GM12878 (cell line): Measurements from ENCODE around the gene EHBP1. TPM values are rescaled to one million over a fixed set of nuclear protein-coding genes. Genes with fewer than 3 reads are reported as not detected.

Experiments
- ATAC-seq: fragments of 200-7000 bp; cut with Tn5 transposase; 3 replicates; pipeline ENCODE4 v1.9.1; 2020; ENCODE audit warnings: mild to moderate bottlenecking, moderate library complexity
- BruUV-seq: library from RNA; stranded (reverse); fragments of 400-500 nt; replicated peaks from 2 replicates; lab custom pipeline; 2021; lab: Mats Ljungman, UMichigan
- CTCF ChIA-PET: fragments of 300-600 bp; sonication (Branson Sonifier 250); formaldehyde crosslinking; extraction: SDS; loops from one replicate; lab custom pipeline; 2021; ENCODE audit warnings: inconsistent platforms; lab: Yijun Ruan, JAX
- POLR2A ChIA-PET: fragments of 350-600 bp; formaldehyde crosslinking; extraction: SDS; loops from one replicate; lab custom pipeline; 2021; ENCODE audit warnings: inconsistent platforms; lab: Charles Lee
- RAD21 ChIA-PET: fragments of 300-600 bp; sonication (Branson Sonifier 250); formaldehyde crosslinking; loops from one replicate; lab custom pipeline; 2023; ENCODE audit warnings: antibody characterized with exemption; ENCODE audit not compliant: unreplicated experiment; lab: Charles Lee
- SMC1A ChIA-PET: fragments of 300-600 bp; sonication (Branson Sonifier 250); formaldehyde crosslinking; loops from one replicate; lab custom pipeline; 2023; ENCODE audit not compliant: unreplicated experiment, uncharacterized antibody; lab: Charles Lee
- DNase-seq: peaks from one replicate; pipeline ENCODE4 v3.0.0-alpha.2; 2011; ENCODE audit warnings: low read depth, low spot score
- FAIRE-seq: peaks from 3 replicates; lab custom pipeline; 2011; peaks lifted over from hg19 to GRCh38; lab: Jason Lieb, UNC
- H2AFZ ChIP-seq: 2 replicates; pipeline ENCODE4 v1.6.0; 2011; ENCODE audit warnings: low read depth, low read length, control low read depth; ENCODE audit not compliant: control insufficient read depth
- H3K27ac ChIP-seq: 2 replicates; pipeline ENCODE4 v1.5.1; 2011; ENCODE audit warnings: control low read depth; ENCODE audit not compliant: control insufficient read depth, insufficient read depth
- H3K27me3 ChIP-seq, 2 experiments: replicated peaks in 1 of 2; 2 replicates each; pipeline versions ENCODE4 v1.6.0 to v1.6.1; 2011; ENCODE audit warnings: low read length in 1 of 2; ENCODE audit not compliant: control insufficient read depth in 2 of 2, insufficient read depth in 2 of 2
- H3K36me3 ChIP-seq, 2 experiments: 2 replicates each; pipeline ENCODE4 v1.5.1; 2011; ENCODE audit warnings: low read length in 1 of 2; ENCODE audit not compliant: control insufficient read depth in 2 of 2, insufficient read depth in 2 of 2
- H3K4me1 ChIP-seq: 2 replicates; pipeline ENCODE4 v1.6.1; 2011; ENCODE audit warnings: mild to moderate bottlenecking, low read length, moderate library complexity, mixed read lengths; ENCODE audit not compliant: control insufficient read depth, insufficient read depth
- H3K4me2 ChIP-seq: 2 replicates; pipeline ENCODE4 v1.6.0; 2011; ENCODE audit warnings: control low read depth; ENCODE audit not compliant: control insufficient read depth, insufficient read depth
- H3K4me3 ChIP-seq: fragments of 200-600 bp; sonication (generic); 2 replicates; pipeline ENCODE4 v1.5.1; 2016
- H3K79me2 ChIP-seq: 2 replicates; pipeline ENCODE4 v1.6.0; 2011; ENCODE audit warnings: low read length; ENCODE audit not compliant: control insufficient read depth, insufficient read depth
- H3K9ac ChIP-seq: 2 replicates; pipeline ENCODE4 v1.8.0; 2011; ENCODE audit warnings: low read length, control low read depth, mixed read lengths; ENCODE audit not compliant: control insufficient read depth, insufficient read depth
- H3K9me3 ChIP-seq: replicated peaks from 3 replicates; pipeline ENCODE4 v1.5.1; 2011; ENCODE audit warnings: mild to moderate bottlenecking, low read length; ENCODE audit not compliant: control insufficient read depth, insufficient read depth
- H4K20me1 ChIP-seq: 2 replicates; pipeline ENCODE4 v1.6.0; 2011; ENCODE audit not compliant: control insufficient read depth, insufficient read depth
- CHD4 ChIP-seq: fragments of 200-600 bp; sonication (generic); IDR thresholded peaks from 2 replicates; pipeline ENCODE4 v1.6.1; 2016; ENCODE audit warnings: mild to moderate bottlenecking
- FOS ChIP-seq: IDR thresholded peaks from 3 replicates; pipeline ENCODE4 v1.6.1; 2011; ENCODE audit warnings: borderline replicate concordance; ENCODE audit not compliant: insufficient read length; ENCODE audit errors: extremely low read depth
- JUNB ChIP-seq: IDR thresholded peaks from 2 replicates; pipeline ENCODE4 v1.6.1; 2016; ENCODE audit warnings: antibody characterized with exemption, mild to moderate bottlenecking
- LARP7 ChIP-seq: fragments of 450-650 bp; IDR thresholded peaks from 2 replicates; pipeline ENCODE4 v1.6.1; 2017; ENCODE audit warnings: mild to moderate bottlenecking
- NFIC ChIP-seq: IDR thresholded peaks from 2 replicates; pipeline ENCODE4 v1.6.1; 2012; ENCODE audit warnings: low read depth, mild to moderate bottlenecking, inconsistent platforms, low read length, moderate library complexity
- PAX8 ChIP-seq: fragments of 450-650 bp; IDR thresholded peaks from 2 replicates; pipeline ENCODE4 v1.6.1; 2017; ENCODE audit warnings: mild to moderate bottlenecking, moderate library complexity
- POLR2AphosphoS5 ChIP-seq: IDR thresholded peaks from 2 replicates; pipeline ENCODE4 v1.6.1; 2011; ENCODE audit warnings: mild to moderate bottlenecking, low read length, inconsistent platforms
- TCF3 ChIP-seq: IDR thresholded peaks from 2 replicates; pipeline ENCODE4 v1.6.1; 2012; ENCODE audit warnings: low read depth, mild to moderate bottlenecking, low read length, borderline replicate concordance; ENCODE audit not compliant: insufficient read depth
- ZNF217 ChIP-seq: fragments of 450-650 bp; IDR thresholded peaks from 2 replicates; pipeline ENCODE4 v1.6.1; 2017; ENCODE audit warnings: antibody characterized with exemption, mild to moderate bottlenecking
- ZSCAN29 ChIP-seq: fragments of 450-650 bp; IDR thresholded peaks from 2 replicates; pipeline ENCODE4 v1.6.1; 2017; ENCODE audit warnings: mild to moderate bottlenecking, moderate library complexity
- WGBS: methylation state at CpG from one replicate; pipeline ENCODE4 v1.1.6; 2016; ENCODE audit warnings: low lambda C conversion rate; ENCODE audit not compliant: insufficient replicate concordance, insufficient coverage; ENCODE audit errors: missing lambda C conversion rate; 5-methylcytosine and 5-hydroxymethylcytosine counted together
- in situ Hi-C: fragments of 300-500 bp; cut with MboI; formaldehyde crosslinking; loops from 9 replicates; pipeline ENCODE4 v1.14.3; 2018; ENCODE audit warnings: mixed read lengths
- intact Hi-C: fragments of 100-400 bp; cut with micrococcal nuclease; formaldehyde crosslinking; loops from one replicate; pipeline ENCODE4 v1.14.2; 2022; ENCODE audit not compliant: unreplicated experiment
- polyA plus RNA-seq, 11 experiments: library from polyadenylated mRNA; depleted of rRNA in 4 of 11; unstranded in 6 of 11; stranded (reverse) in 5 of 11; fragments of >200 nt; fragmentation: Nextera tagmentation in 4 of 11; fragmentation: Illumina TruSeq in 1 of 11; extraction: Ambion mirVana in 4 of 11; extraction: Trizol in 1 of 11; gene quantifications; 1 replicate in 1 of 11; 2 replicates in 10 of 11; pipeline versions ENCODE4 v1.2.1 to v1.2.3, GENCODE V29; 2011 to 2016; ENCODE audit warnings: inconsistent platforms in 2 of 11, missing spikeins in 2 of 11, low read depth in 1 of 11
- total RNA-seq, 4 experiments: library from RNA; depleted of rRNA in 3 of 4; stranded (reverse); fragments of >200 nt in 3 of 4; fragmentation: Illumina TruSeq in 1 of 4; extraction: Trizol in 1 of 4; gene quantifications; 2 replicates each; pipeline versions ENCODE4 v1.2.1 to v1.2.3, GENCODE V29; 2013 to 2021
- TF ChIP-seq, protein P1 (sequence below): fragments of 450-650 bp; formaldehyde crosslinking; IDR thresholded peaks from 2 replicates; pipeline ENCODE4 v1.5.0; 2022; ENCODE audit warnings: mild to moderate bottlenecking, missing genetic modification characterization

Gene EHBP1
- total and polyA plus RNA-seq, 10 of the 15 experiments (the other 5 are each of a cell fraction or from before 2014, with no cell fraction given) = 5.7 to 26.1 (median 13.6) TPM

DNA sequence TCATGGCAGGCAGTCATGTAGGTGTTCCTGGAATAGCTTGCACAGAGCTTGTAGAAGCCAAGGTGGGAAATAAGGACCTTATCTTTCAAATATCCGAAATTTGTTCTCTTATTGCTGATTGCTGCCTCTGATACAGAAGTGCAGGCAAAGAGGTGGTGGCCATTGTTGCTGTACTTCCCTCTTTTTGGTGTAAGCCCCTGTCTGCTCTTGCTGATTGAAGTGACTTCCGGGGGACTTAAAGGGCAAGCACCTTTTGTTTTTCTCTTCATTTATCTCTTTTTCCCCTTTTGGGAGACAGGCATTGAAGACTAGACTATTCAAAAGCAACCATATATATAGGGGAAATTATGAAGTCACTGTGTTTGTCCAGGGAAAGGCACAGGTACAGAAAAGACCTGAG lies 213.5 kb downstream of the EHBP1 start:
- Histone ChIP-seq H3K27ac (no peak overlapping the region), H3K4me3 (no peak overlapping the region), H3K79me2 (no peaks in the 10 kb centered on the region), H3K36me3 (no peaks in the 10 kb centered on the region; a peak in 1 of 4 replicates), H4K20me1 (no peaks in the 10 kb centered on the region), H2AFZ (no peak overlapping the region), H3K4me1 (no peaks in the 10 kb centered on the region), H3K4me2 (no peak overlapping the region), H3K27me3 (no peaks in the 10 kb centered on the region), H3K9ac (no peak overlapping the region), H3K9me3 (peaks cover 6% of the 10 kb centered on the region; the same call in 2 of the 3 replicates)
- CTCF ChIA-PET = no interaction called here
- POLR2A ChIA-PET = no interaction called here
- no TSS peak for BruUV-seq
- WGBS = 74% methylated on average over 2 of the region's 2 CpGs
- in situ Hi-C loops (no loop called here), intact Hi-C loops (no loop called here)
- RAD21 ChIA-PET = no interaction called here
- ATAC-seq (no peak), DNase-seq (no peak), FAIRE-seq (no peak)
- TF ChIP-seq TCF3 = no peak
- TF ChIP-seq PAX8 = no peak
- TF ChIP-seq ZSCAN29 = no peak
- no peak for TF ChIP-seq LARP7
- TF ChIP-seq POLR2AphosphoS5 = no peak
- no peak for TF ChIP-seq CHD4
- SMC1A ChIA-PET = no interaction called here

DNA sequence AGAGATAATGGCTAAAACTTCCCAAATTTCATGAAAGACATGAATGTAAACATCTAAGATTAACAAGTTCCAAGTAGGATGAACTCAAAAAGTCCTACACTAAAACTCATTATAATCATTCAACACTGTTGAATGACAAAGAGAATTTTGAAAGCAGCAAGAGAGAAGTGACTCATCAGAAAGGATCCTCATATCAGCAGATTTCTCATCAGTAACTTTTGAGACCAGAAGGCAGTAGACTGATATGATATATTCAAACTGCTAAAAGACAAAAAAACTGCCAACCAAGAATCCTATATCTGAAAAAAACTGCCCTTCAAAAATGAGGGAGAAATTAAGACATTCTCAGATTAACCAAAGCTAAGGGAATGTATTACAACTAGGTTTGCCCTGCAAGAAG lies 214.6 kb downstream of the EHBP1 start:
- intact Hi-C loops (no loop called here), in situ Hi-C loops (no loop called here)
- ATAC-seq (no peak), FAIRE-seq (no peak), DNase-seq (no peak)
- ChIA-PET SMC1A (no interaction called here), POLR2A (no interaction called here), RAD21 (no interaction called here), CTCF (interaction anchor here (1.6 kb wide), 1 partner anchor 12 kb away, joined by 4 read pairs; no protein-coding TSS in a partner anchor)
- Histone ChIP-seq H3K27ac (no peak overlapping the region), H4K20me1 (no peaks in the 10 kb centered on the region), H3K4me3 (no peak overlapping the region), H3K36me3 (no peaks in the 10 kb centered on the region; a peak in 1 of 4 replicates), H3K79me2 (no peaks in the 10 kb centered on the region), H3K9me3 (peaks cover 8% of the 10 kb centered on the region; the same call in 2 of the 3 replicates), H3K9ac (no peak overlapping the region), H2AFZ (no peak overlapping the region), H3K4me2 (no peak overlapping the region), H3K27me3 (no peaks in the 10 kb centered on the region), H3K4me1 (no peaks in the 10 kb centered on the region)
- BruUV-seq = no TSS peak
- TF ChIP-seq CHD4 = no peak
- no peak for TF ChIP-seq LARP7
- TF ChIP-seq ZNF217 = no peak
- TF ChIP-seq, protein P1, sequence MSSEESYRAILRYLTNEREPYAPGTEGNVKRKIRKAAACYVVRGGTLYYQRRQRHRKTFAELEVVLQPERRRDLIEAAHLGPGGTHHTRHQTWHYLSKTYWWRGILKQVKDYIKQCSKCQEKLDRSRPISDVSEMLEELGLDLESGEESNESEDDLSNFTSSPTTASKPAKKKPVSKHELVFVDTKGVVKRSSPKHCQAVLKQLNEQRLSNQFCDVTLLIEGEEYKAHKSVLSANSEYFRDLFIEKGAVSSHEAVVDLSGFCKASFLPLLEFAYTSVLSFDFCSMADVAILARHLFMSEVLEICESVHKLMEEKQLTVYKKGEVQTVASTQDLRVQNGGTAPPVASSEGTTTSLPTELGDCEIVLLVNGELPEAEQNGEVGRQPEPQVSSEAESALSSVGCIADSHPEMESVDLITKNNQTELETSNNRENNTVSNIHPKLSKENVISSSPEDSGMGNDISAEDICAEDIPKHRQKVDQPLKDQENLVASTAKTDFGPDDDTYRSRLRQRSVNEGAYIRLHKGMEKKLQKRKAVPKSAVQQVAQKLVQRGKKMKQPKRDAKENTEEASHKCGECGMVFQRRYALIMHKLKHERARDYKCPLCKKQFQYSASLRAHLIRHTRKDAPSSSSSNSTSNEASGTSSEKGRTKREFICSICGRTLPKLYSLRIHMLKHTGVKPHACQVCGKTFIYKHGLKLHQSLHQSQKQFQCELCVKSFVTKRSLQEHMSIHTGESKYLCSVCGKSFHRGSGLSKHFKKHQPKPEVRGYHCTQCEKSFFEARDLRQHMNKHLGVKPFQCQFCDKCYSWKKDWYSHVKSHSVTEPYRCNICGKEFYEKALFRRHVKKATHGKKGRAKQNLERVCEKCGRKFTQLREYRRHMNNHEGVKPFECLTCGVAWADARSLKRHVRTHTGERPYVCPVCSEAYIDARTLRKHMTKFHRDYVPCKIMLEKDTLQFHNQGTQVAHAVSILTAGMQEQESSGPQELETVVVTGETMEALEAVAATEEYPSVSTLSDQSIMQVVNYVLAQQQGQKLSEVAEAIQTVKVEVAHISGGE (CRISPR knock-in tag) = no peak
- no peak for TF ChIP-seq FOS
- no peak for TF ChIP-seq JUNB
- TF ChIP-seq NFIC = no peak
